ENCODE data around the gene ECPAS. TPM values are rescaled to one million over a fixed set of nuclear protein-coding genes. Genes with fewer than 3 reads are reported as not detected.

ECPAS gene
- total and polyA plus RNA-seq, 12 donors, result 17.3 to 99.1 (median 84.1) TPM

DNA sequence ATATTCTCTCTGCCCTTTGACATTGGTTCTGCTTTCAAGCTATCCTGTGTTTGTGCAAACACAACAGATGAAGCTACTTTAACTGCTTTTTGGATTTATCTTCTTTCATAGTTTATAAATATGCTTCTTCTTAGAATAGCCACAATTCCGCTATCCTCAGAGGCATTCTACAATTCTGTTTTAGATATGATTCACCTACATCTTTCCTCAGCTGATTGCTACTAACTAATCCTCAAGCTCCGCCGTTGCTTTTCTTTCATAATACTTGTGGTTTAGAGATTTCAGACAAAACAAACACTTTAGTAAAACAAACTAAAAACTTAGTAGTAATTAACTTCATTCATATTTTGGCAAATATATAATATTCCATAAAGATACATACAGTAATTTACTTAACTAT is 52.5 kb downstream of the ECPAS start:
- WGBS, 4 donors, result 93 to 98% (median 96%) methylated on average over 3 of the region's 3 CpGs
- Histone ChIP-seq H3K27me3 (no peaks in the 10 kb centered on the region), H3K27ac (no peak overlapping the region), H3K9me3 (replicated peaks in 1 of 3) (no peaks in the 10 kb centered on the region), H3K36me3 (replicated peaks in 1 of 2) (peaks cover 0 to 47% of the 10 kb centered on the region in 2 donors), H3K4me3 (no peak overlapping the region), H3K4me1 (replicated peaks in 1 of 2) (peaks cover 0 to 15% of the 10 kb centered on the region in 2 donors)
- intact Hi-C loops (cut with DNase I), result no loop called here
- DNase-seq, result no peak
- TF ChIP-seq CTCF (IDR thresholded peaks at IDR 0.05) (no peak), POLR2A (IDR thresholded peaks at IDR 0.05) (no peak)

- H3K27me3 ChIP-seq, result no peaks in the 10 kb centered on the region
- peaks cover 0 to 52% of the 10 kb centered on the region in 2 donors for H3K36me3 ChIP-seq (replicated peaks in 1 of 2)
- peaks cover 0 to 15% of the 10 kb centered on the region in 2 donors for H3K4me1 ChIP-seq (replicated peaks in 1 of 2)
- TF ChIP-seq CTCF (IDR thresholded peaks at IDR 0.05) (no peak), POLR2A (IDR thresholded peaks at IDR 0.05) (no peak)
- H3K4me3 ChIP-seq, result no peak overlapping the region
- peak overlapping the region in 2 of 5 donors; percentile 1 to 7 for H3K27ac ChIP-seq
- H3K9me3 ChIP-seq (replicated peaks in 1 of 3), result no peaks in the 10 kb centered on the region
- intact Hi-C loops (cut with DNase I), result loop anchor here in 1 of 2 donors (10.0 kb wide), 1 partner anchor 146 kb away; no protein-coding TSS in a partner anchor
- no peak for DNase-seq
Measured at GRCh38 chr9:111429175-111429574, 55.0 kb downstream of the ECPAS start.

DNA sequence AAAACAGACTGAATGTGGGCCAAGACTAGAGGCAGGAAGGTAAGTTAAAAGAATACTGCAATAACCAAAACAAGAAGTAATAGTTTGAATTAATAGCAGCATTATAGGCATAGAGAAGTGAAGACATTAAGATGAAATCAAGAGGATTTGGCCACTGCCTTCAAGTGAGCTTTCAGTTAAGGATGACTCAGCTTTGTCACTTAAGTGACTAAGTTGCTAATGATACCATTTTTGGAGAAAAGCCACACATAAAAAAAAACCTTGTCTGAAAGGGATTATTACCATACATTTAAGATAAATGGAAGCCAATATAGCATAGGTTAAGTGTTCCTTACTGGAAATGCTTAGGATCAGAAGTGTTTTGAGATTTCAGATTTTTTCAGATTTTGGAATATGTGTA is 57.0 kb downstream of the ECPAS start:
- Histone ChIP-seq H3K4me3 (no peak overlapping the region), H3K27me3 (no peaks in the 10 kb centered on the region), H3K4me1 (replicated peaks in 1 of 2) (peaks cover 0 to 24% of the 10 kb centered on the region in 2 donors), H3K36me3 (replicated peaks in 1 of 2) (peaks cover 0 to 46% of the 10 kb centered on the region in 2 donors), H3K9me3 (replicated peaks in 1 of 3) (no peaks in the 10 kb centered on the region), H3K27ac (no peak overlapping the region)
- TF ChIP-seq POLR2A (IDR thresholded peaks at IDR 0.05) (no peak), CTCF (IDR thresholded peaks at IDR 0.05) (no peak)
- intact Hi-C loops (cut with DNase I), result loop anchor here in 1 of 2 donors (10.0 kb wide), 1 partner anchor 148 kb away; no protein-coding TSS in a partner anchor
- peak in 1 of 7 donors; percentile 12 for DNase-seq

GRCh38 chr9:111423389-111423788 is 60.8 kb downstream of the ECPAS start:
- peaks cover 0 to 17% of the 10 kb centered on the region in 2 donors for H3K4me1 ChIP-seq (replicated peaks in 1 of 2)
- no peak overlapping the region for H3K27ac ChIP-seq
- no peak for DNase-seq
- TF ChIP-seq POLR2A (IDR thresholded peaks at IDR 0.05), result no peak
- no peak for TF ChIP-seq CTCF (IDR thresholded peaks at IDR 0.05)
- intact Hi-C loops (cut with DNase I), result loop anchor here in 1 of 2 donors (10.0 kb wide), 1 partner anchor 151 kb away; no protein-coding TSS in a partner anchor
- no peaks in the 10 kb centered on the region for H3K9me3 ChIP-seq (replicated peaks in 1 of 3)
- WGBS, 4 donors, result 95 to 99% (median 98%) methylated on average over 3 of the region's 3 CpGs
- peaks cover 0 to 60% of the 10 kb centered on the region in 2 donors for H3K36me3 ChIP-seq (replicated peaks in 1 of 2)
- H3K4me3 ChIP-seq, result no peak overlapping the region
- no peaks in the 10 kb centered on the region for H3K27me3 ChIP-seq
